ENCODE measurements around the gene HOXC10. TPM values are rescaled to one million over a fixed set of nuclear protein-coding genes. Genes with fewer than 3 reads are reported as not detected.

Gene HOXC10
- total and polyA plus RNA-seq, 12 donors, result 0.34 to 4.5 (median 1.5) TPM; not detected in 3

GRCh38 chr12:53963005-53963404 is 21.9 kb upstream of the HOXC10 start:
- DNase-seq, result no peak
- Histone ChIP-seq H3K9me3 (replicated peaks in 1 of 3) (no peaks in the 10 kb centered on the region), H3K27ac (no peak overlapping the region), H3K36me3 (replicated peaks in 1 of 2) (no peaks in the 10 kb centered on the region), H3K27me3 (peaks cover 100% of the 10 kb centered on the region), H3K4me3 (no peak overlapping the region), H3K4me1 (replicated peaks in 1 of 2) (peaks cover 0 to 3% of the 10 kb centered on the region in 2 donors)
- TF ChIP-seq CTCF (IDR thresholded peaks at IDR 0.05) (no peak), POLR2A (IDR thresholded peaks at IDR 0.05) (no peak)
- 31 to 53% (median 37%) methylated on average over 7 of the region's 7 CpGs for WGBS, 4 donors
- intact Hi-C loops (cut with DNase I), result loop anchor here in 1 of 2 donors (10.0 kb wide), 1 partner anchor 258 kb away; no protein-coding TSS in a partner anchor

DNA sequence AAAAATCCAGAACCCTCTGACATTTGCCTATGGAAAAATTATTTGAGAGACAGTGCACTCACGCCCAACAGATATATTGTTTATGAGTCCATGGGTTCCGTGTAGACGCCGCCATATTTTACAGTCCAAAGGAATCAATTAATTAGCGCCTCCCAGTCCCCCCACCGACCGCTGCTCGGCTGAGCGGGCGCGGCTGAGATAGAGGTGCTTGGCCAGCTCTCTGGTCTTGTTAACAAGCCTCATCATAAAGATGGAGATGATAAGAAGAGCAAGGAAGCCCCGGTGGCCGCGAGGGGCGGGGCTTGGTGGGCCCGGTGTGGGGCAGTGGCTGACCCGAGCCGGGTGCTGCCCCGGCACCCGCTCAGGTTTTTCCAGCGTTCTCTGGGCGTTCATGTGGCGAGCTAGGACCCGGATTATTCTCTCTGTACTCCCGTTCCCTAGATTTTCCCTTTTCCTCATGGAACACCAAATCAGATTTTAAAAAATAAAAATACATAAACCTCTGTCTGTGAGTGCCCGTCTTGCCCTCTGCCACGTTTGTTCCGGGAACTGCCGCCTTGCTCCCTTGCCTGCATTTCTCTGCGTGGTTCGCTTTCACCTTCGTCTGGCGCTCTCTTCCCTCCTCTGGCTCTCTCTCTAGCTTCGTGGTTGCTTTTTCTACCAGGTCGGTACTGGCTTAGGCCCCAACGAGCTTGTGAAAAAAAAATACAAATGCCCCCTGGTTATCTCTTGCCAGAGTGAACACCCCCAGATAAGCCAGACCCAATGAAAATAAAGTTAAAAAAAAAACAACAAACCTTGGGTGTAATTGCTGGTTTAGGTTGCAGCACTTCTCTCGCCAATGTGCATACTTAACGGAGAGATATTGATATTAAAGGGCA is 21.3 kb upstream of the HOXC10 start:
- no peak overlapping the region for H3K27ac ChIP-seq
- no peaks in the 10 kb centered on the region for H3K36me3 ChIP-seq (replicated peaks in 1 of 2)
- no peaks in the 10 kb centered on the region for H3K9me3 ChIP-seq (replicated peaks in 1 of 3)
- TF ChIP-seq POLR2A (IDR thresholded peaks at IDR 0.05), result no peak
- TF ChIP-seq CTCF (IDR thresholded peaks at IDR 0.05), result no peak
- 11 to 20% (median 15%) methylated on average over 37 to 38 of the region's 38 CpGs for WGBS, 4 donors
- H3K27me3 ChIP-seq, result peaks cover 100% of the 10 kb centered on the region
- intact Hi-C loops (cut with DNase I), result loop anchor here in 1 of 2 donors (10.0 kb wide), 1 partner anchor 259 kb away; no protein-coding TSS in a partner anchor
- H3K4me3 ChIP-seq, result no peak overlapping the region
- no peak for DNase-seq
- H3K4me1 ChIP-seq (replicated peaks in 1 of 2), result peaks cover 0 to 3% of the 10 kb centered on the region in 2 donors

- Histone ChIP-seq H3K4me3 (no peak overlapping the region), H3K9me3 (replicated peaks in 1 of 3) (no peaks in the 10 kb centered on the region), H3K4me1 (replicated peaks in 1 of 2) (peaks cover 0 to 3% of the 10 kb centered on the region in 2 donors), H3K27me3 (peaks cover 99% of the 10 kb centered on the region), H3K27ac (no peak overlapping the region), H3K36me3 (replicated peaks in 1 of 2) (no peaks in the 10 kb centered on the region)
- intact Hi-C loops (cut with DNase I), result loop anchor here in 1 of 2 donors (10.0 kb wide), 1 partner anchor 260 kb away; no protein-coding TSS in a partner anchor
- WGBS, 4 donors, result 12 to 22% (median 19%) methylated on average over 2 of the region's 2 CpGs
- DNase-seq, result no peak
- TF ChIP-seq CTCF (IDR thresholded peaks at IDR 0.05), result no peak
- TF ChIP-seq POLR2A (IDR thresholded peaks at IDR 0.05), result no peak
These were observed 20.6 kb upstream of the HOXC10 start for GRCh38 chr12:53964315-53964713.

DNA sequence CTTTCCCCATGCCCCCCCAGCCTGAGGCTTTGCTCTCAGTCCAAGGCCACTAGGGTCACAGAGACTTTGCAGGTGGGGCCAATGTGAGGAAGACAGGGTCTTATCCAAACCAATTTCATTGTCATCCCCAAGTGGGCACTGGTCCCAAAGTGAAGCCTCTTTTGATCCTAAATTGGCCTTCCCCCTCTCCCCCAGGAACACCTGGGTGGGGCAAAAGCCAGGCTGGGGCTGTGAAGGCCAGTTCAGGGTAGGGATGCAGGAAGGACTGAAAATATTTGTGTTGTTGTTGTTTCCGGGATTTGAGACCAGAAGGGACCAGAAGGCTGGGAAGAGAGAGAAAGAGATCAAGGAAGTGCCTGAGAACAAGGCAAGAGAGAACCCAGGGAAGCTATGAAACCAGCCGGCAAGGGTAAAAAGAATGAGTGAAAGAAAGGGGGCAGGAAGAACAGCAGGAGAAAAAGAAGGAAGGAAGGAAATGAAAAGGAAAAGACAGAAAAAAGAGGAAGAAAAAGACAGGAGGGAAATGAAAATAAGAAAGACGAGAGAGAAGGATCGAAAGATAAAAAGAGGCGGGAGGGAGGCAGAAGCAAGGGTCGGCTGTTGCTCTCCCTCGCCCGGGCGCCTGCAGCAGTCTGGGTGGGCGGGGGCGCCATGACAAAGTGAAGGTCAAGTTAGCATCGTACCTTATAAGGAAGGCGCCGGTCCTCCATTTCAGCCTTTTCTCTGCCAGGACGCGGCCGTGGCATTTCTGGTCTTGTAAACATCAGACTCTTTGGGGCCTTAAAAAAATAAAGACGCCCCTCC is 19.5 kb upstream of the HOXC10 start:
- H3K27ac ChIP-seq, result no peak overlapping the region
- no peaks in the 10 kb centered on the region for H3K9me3 ChIP-seq (replicated peaks in 1 of 3)
- peaks cover 99% of the 10 kb centered on the region for H3K27me3 ChIP-seq
- TF ChIP-seq POLR2A (IDR thresholded peaks at IDR 0.05), result no peak
- TF ChIP-seq CTCF (IDR thresholded peaks at IDR 0.05), result no peak
- DNase-seq, result no peak
- H3K36me3 ChIP-seq (replicated peaks in 1 of 2), result no peaks in the 10 kb centered on the region
- intact Hi-C loops (cut with DNase I), result loop anchor here in 1 of 2 donors (10.0 kb wide), 1 partner anchor 261 kb away; no protein-coding TSS in a partner anchor
- H3K4me3 ChIP-seq, result no peak overlapping the region
- WGBS, 4 donors, result 4 to 5% (median 4%) methylated on average over 18 of the region's 18 CpGs
- H3K4me1 ChIP-seq (replicated peaks in 1 of 2), result peaks cover 0 to 3% of the 10 kb centered on the region in 2 donors

Data from adrenal gland (tissue), 12 donors.